ENCODE data around the gene GTF3C1. TPM values are rescaled to one million over a fixed set of nuclear protein-coding genes. Genes with fewer than 3 reads are reported as not detected.
A peak's percentile ranks its signal among the peaks of the same experiment; 100 is the strongest.
"Not testable (repeated sequence)": the region's sequence is repeated elsewhere in the genome, so short reads cannot be mapped to it uniquely, and the experiment has no call there.

Gene GTF3C1
- total RNA-seq, 2 donors from 2014 or later: 53.3 to 70.0 TPM

DNA sequence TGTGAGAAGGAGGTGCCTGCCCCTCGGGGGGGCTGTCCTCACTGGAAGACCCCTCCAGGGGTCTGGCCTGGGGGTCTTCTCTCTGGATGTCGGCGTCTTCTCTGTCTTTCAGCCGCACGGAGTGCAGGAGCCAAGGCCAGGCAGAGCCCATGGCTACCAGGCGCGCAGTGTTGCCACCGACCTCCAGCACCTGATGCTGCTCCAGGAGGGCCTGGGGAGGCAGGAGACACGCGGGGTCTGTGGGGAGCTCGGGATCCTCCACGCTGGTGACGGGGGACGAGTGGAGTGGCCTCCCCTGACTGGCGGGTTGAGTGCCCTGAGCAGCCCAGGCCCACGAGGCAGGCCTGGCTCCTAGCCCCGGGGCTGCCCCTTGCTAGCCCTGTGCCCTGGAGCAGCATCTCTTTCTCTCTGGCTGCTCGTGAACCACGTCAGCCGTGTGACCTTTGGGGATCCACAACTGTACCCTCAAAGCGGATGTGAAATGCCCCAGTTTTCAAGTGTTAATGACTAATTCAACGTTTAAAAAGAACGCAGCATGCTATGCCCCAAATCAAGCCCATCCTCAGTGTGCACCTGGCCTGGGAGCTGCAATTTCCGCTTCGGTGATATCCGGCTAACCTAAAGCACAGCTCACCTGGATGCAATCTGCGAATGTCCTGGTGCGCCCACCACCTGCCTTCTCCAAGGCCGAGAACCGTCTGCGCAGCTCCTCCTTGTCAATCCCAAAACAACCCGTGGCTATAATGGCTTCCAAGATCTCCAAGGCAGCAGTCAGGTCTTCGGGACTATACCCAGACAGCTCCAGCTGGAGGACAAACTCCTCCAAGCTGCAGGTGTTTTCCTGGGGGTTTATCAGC, 84.9 kb downstream of the GTF3C1 start:
- Mint-ChIP-seq H3K9me3 (no peaks in the 10 kb centered on the region), H3K27ac (peak overlapping the region in 1 of 2 donors; percentile 90), H3K36me3 (peaks cover 15 to 22% of the 10 kb centered on the region in 2 donors)
- DNase-seq (ENCODE audit: low spot score in 2 of 2) (no peak), ATAC-seq (peak in 1 of 2 donors; percentile 46)

DNA sequence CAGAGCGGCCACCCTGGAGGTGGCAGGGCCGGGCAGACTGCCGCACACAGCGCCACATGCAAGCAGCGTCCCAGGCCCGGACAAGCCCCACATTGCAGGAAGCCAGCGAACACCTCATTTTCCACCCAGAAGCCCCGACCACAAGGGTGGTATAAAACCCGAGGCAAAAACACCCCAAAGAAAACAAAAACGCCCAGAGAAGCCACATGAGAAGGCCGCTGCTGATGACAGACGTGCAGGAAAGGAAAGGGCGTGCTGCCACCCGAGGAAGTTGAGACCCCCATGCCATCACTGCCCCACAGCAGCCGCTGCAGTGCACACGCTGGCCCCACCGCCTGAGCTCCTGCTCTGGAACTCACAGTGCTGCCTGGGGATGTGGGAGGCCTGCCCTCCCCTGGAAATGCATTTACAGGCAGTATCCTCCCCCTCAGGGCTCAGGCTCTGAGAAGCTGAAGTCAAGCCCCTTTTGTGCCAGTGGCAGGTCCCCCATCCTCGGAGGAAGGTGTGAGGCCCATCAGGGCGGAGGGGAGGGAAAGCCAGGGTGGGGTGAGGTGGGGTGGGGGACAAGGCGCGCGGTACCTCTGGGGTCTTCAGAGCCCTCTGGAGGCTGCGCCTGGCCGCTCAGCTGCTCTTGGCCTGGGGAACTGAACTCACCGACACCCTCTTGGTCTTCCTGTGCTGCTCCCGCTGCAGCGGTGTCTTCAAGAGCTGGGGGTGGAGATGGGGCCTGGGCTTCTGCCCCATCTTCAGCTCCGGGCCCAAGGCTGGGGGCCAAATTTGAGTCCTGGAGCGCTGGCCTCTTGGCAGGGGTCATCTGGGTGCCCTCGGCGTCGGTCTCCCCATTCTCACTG, 85.7 kb downstream of the GTF3C1 start:
- ATAC-seq: peak; percentile 35 to 79
- H3K9me3 Mint-ChIP-seq: no peaks in the 10 kb centered on the region
- peak overlapping the region; percentile 85 to 90 for H3K27ac Mint-ChIP-seq
- DNase-seq (ENCODE audit: low spot score in 2 of 2): no peak
- peaks cover 15 to 22% of the 10 kb centered on the region in 2 donors for H3K36me3 Mint-ChIP-seq

- H3K27ac Mint-ChIP-seq: peak overlapping the region; percentile 85 to 90
- H3K9me3 Mint-ChIP-seq: no peaks in the 10 kb centered on the region
- no peak for ATAC-seq
- H3K36me3 Mint-ChIP-seq: peaks cover 12 to 18% of the 10 kb centered on the region in 2 donors
- DNase-seq (ENCODE audit: low spot score in 2 of 2): no peak
Measured at GRCh38 chr16:27462846-27463682, 86.6 kb downstream of the GTF3C1 start.

DNA sequence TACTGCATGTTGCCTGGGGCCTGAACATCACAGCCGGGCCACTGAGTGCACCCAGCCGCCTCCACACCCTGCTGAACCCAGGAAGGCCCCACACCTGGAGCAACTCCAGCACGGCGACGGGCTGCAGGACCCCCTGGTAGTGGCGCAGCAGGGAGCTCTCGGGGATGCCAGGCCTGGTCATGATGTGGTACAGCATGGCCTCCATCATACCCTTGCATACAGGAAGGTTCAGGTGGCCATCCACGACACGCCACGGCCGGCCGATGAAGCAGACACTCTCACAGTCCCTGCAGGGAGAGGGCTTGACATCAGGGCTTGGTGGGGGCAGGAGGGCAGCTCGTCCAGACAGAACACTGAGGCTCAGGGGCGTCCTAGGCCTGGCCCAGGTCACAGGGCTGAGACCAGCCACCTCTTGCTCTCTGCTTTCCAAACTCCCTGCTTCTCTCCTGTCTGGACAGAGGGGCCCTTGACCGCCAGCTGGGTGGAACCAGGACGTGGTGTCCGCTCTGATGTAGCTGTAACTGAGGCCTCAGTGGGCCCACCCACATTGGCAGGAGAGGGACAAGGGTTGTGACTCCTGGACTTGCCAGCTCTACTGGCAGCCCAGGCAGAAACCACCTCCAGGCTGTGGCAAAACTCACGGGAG, 87.4 kb downstream of the GTF3C1 start:
- ATAC-seq (no peak), DNase-seq (ENCODE audit: low spot score in 2 of 2) (no peak)
- peak overlapping the region; percentile 22 to 90 for H3K27ac Mint-ChIP-seq
- H3K36me3 Mint-ChIP-seq: peaks cover 4 to 14% of the 10 kb centered on the region in 2 donors
- H3K9me3 Mint-ChIP-seq: no peaks in the 10 kb centered on the region

GRCh38 chr16:27461483-27462171, 88.1 kb downstream of the GTF3C1 start:
- Mint-ChIP-seq H3K9me3 (no peaks in the 10 kb centered on the region), H3K27ac (peak overlapping the region; percentile 63 to 68), H3K36me3 (peaks cover 0 to 14% of the 10 kb centered on the region in 2 donors)
- DNase-seq (ENCODE audit: low spot score in 2 of 2) (no peak), ATAC-seq (no peak)

GRCh38 chr16:27460663-27461482, 88.8 kb downstream of the GTF3C1 start:
- H3K9me3 Mint-ChIP-seq: no peaks in the 10 kb centered on the region
- peak overlapping the region; percentile 63 to 68 for H3K27ac Mint-ChIP-seq

GRCh38 chr16:27460213-27460612, 89.5 kb downstream of the GTF3C1 start:
- Mint-ChIP-seq H3K36me3 (peaks cover 0 to 14% of the 10 kb centered on the region in 2 donors), H3K9me3 (no peaks in the 10 kb centered on the region), H3K27ac (peak overlapping the region; percentile 39 to 63)
- ATAC-seq (no peak), DNase-seq (ENCODE audit: low spot score in 2 of 2) (no peak)

More at GRCh38 chr16:27460663-27461482, 88.8 kb downstream of the GTF3C1 start:
- peaks cover 0 to 14% of the 10 kb centered on the region in 2 donors for H3K36me3 Mint-ChIP-seq
- ATAC-seq (no peak), DNase-seq (ENCODE audit: low spot score in 2 of 2) (no peak)

GRCh38 chr16:27458987-27459688, 90.6 kb downstream of the GTF3C1 start:
- ATAC-seq (no peak), DNase-seq (ENCODE audit: low spot score in 2 of 2) (no peak)
- Mint-ChIP-seq H3K9me3 (no peaks in the 10 kb centered on the region), H3K36me3 (peaks cover under 1 to 14% of the 10 kb centered on the region in 2 donors), H3K27ac (peak overlapping the region; percentile 11 to 39)

- Mint-ChIP-seq H3K9me3 (no peaks in the 10 kb centered on the region), H3K27ac (peak overlapping the region in 1 of 2 donors; percentile 80), H3K36me3 (peaks cover 6 to 9% of the 10 kb centered on the region in 2 donors)
- DNase-seq (ENCODE audit: low spot score in 2 of 2) (no peak), ATAC-seq (no peak)
Measured at GRCh38 chr16:27458258-27458657, 91.5 kb downstream of the GTF3C1 start.

- not testable (repeated sequence) for DNase-seq (ENCODE audit: low spot score in 2 of 2); H3K9me3 Mint-ChIP-seq; ATAC-seq
- Mint-ChIP-seq H3K36me3 (peaks cover 6 to 13% of the 10 kb centered on the region in 2 donors), H3K27ac (peak overlapping the region; percentile 88 to 93)
Measured at GRCh38 chr16:27457605-27457900, 92.2 kb downstream of the GTF3C1 start.

DNA sequence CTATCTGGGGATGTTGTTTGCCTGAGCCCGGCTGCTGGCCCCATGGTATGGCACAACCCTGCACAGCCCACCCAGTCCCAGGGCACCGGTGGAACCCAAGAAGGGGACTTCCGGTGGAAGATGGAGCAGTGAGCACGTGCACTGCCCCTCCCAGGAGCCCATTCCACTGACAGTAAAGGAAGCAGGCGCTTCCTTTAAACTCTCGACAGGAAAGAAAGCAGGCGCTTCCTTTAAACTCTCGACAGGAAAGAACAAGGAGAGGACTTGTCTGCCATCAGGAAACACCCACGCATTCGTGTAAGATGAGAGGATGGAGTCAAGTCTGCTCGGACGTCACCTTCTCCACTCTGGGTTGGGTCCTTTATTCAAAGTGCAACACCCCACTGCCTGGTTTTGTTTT, 94.0 kb downstream of the GTF3C1 start:
- H3K27ac Mint-ChIP-seq: peak overlapping the region; percentile 88 to 93
- DNase-seq (ENCODE audit: low spot score in 2 of 2): peak in 1 of 2 donors; percentile 31

DNA sequence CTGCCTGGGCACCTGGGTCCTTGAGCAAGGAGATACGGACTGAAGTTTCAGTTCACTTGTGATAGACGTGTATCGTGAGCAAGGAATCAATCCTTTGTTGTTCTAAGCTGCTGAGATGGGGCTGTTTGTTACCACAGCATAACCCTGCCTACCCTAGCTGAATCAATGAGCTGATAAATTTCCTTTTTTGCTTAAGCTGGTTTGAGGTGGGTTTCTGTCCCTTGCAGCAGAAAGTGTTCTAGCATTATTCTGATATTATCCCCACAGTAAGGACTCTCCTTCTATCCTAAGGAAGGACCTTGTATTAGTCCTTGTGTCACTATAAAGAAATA, 96.3 kb downstream of the GTF3C1 start:
- peaks cover 0 to 5% of the 10 kb centered on the region in 2 donors for H3K9me3 Mint-ChIP-seq
- H3K36me3 Mint-ChIP-seq: peaks cover 12 to 46% of the 10 kb centered on the region in 2 donors

More for the DNA sequence above, 94.0 kb downstream of the GTF3C1 start:
- peaks cover 5 to 29% of the 10 kb centered on the region in 2 donors for H3K36me3 Mint-ChIP-seq
- H3K9me3 Mint-ChIP-seq: peaks cover 0 to 4% of the 10 kb centered on the region in 2 donors
- ATAC-seq: peak; percentile 23 to 40

DNA sequence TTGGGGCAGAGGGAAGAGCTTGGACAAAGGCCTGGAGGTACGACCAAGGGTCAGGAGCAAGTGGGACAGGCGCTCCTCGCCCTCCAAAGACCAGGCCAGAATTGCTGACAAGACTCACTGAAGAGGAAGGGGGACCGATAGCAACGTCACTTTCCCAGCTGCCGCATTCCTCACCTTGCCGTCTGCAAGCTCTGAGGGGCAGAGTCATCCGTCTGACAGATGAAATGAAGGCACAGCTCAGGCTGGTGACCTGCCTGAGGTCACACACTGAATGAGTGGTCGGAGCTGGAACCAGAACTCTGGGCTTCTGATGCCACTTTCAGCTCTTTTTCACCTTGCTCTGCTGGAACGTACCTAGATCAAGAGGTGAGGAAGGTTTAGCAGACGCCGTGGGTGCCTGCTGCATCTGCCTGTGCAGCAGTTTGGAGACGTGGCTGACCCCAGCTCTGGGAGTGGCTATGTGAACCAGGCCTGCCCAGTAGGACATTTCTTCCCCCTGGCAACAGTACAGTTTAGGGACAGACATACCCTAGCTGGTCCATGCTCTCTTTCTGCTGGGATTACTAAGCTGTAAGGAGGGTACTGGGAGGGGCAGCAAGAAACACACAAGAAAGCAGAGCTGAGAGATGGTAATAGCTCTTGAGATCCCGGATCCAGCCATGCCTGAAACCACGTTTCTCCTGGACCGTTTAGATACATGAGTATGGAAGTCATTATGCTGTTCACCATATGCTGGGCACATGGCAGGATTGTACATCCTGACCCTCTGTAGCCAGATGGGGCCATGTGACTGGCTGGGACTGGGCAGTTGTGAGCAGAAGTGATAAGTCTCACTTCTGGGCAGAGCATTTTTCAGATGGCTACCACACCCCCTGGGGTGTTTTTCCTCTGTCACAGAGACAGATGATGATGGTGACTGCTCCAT, 96.9 kb downstream of the GTF3C1 start:
- ATAC-seq: no peak
- peak overlapping the region; percentile 88 to 93 for H3K27ac Mint-ChIP-seq
- DNase-seq (ENCODE audit: low spot score in 2 of 2): no peak
- H3K36me3 Mint-ChIP-seq: peaks cover 17 to 52% of the 10 kb centered on the region in 2 donors
- peaks cover 0 to 5% of the 10 kb centered on the region in 2 donors for H3K9me3 Mint-ChIP-seq

More for the DNA sequence above, 96.3 kb downstream of the GTF3C1 start:
- H3K27ac Mint-ChIP-seq: peak overlapping the region; percentile 88 to 93
- DNase-seq (ENCODE audit: low spot score in 2 of 2): no peak
- ATAC-seq: no peak
